GM10266 (cell line): Measurements from ENCODE around the gene ARMC9.

Experiments
- DNase-seq: peaks from one replicate; pipeline ENCODE4 v3.0.0; 2012; ENCODE audit errors: extremely low spot score
- CTCF ChIP-seq: IDR thresholded peaks from 2 replicates; pipeline ENCODE4 v1.5.1; 2012; ENCODE audit warnings: mild to moderate bottlenecking, low read depth; ENCODE audit not compliant: control insufficient read depth, insufficient read depth; ENCODE audit errors: missing control alignments

The ARMC9 gene

GRCh38 chr2:231277962-231278361 is 79.5 kb downstream of the ARMC9 start:
- no peak for TF ChIP-seq CTCF
- no peak for DNase-seq

GRCh38 chr2:231278868-231279267 is 80.4 kb downstream of the ARMC9 start:
- DNase-seq: no peak
- no peak for TF ChIP-seq CTCF

- no peak for TF ChIP-seq CTCF
- no peak for DNase-seq
Observed at GRCh38 chr2:231280846-231281245, 82.4 kb downstream of the ARMC9 start.

- DNase-seq: no peak
- no peak for TF ChIP-seq CTCF
Observed at GRCh38 chr2:231284296-231284695, 85.9 kb downstream of the ARMC9 start.

- DNase-seq: no peak
- TF ChIP-seq CTCF: no peak
Observed at GRCh38 chr2:231286964-231287363, 88.5 kb downstream of the ARMC9 start.

GRCh38 chr2:231287696-231288095 is 89.3 kb downstream of the ARMC9 start:
- TF ChIP-seq CTCF: no peak
- no peak for DNase-seq

- DNase-seq: no peak
- no peak for TF ChIP-seq CTCF
Observed at GRCh38 chr2:231288590-231288989, 90.2 kb downstream of the ARMC9 start.
